Thoracic aorta (tissue), 2 donors: ENCODE results near the gene PCARE. TPM values are rescaled to one million over a fixed set of nuclear protein-coding genes. Genes with fewer than 3 reads are reported as not detected.

ENCODE experiments used
- ATAC-seq: fragments of 150-250 bp; one replicate; pipeline ENCODE4 v1.8.0; 2017; ENCODE audit warnings: low read depth; ENCODE audit not compliant: insufficient number of reproducible peaks, low FRiP score
- DNase-seq: peaks from one replicate; pipeline ENCODE4 v3.0.0-alpha.2; 2020; ENCODE audit warnings: low spot score
- H3K27ac ChIP-seq, 2 donors: fragments of 200-600 bp; sonication (generic); 1 replicate in 1 of 2; 2 replicates in 1 of 2; pipeline ENCODE4 v1.5.1; 2016; ENCODE audit warnings: mild to moderate bottlenecking in 2 of 2, moderate library complexity in 2 of 2
- H3K27me3 ChIP-seq: fragments of 200-600 bp; sonication (generic); replicated peaks from 2 replicates; pipeline ENCODE4 v1.6.0; 2016; ENCODE audit warnings: mild to moderate bottlenecking; ENCODE audit not compliant: insufficient read depth
- H3K36me3 ChIP-seq: fragments of 200-600 bp; sonication (generic); one replicate; pipeline ENCODE4 v1.5.1; 2016
- H3K4me1 ChIP-seq, 2 donors: fragments of 200-600 bp; sonication (generic); 1 replicate in 1 of 2; 2 replicates in 1 of 2; pipeline versions ENCODE4 v1.5.1 to v1.6.0; 2016; ENCODE audit warnings: low read depth in 2 of 2, mild to moderate bottlenecking in 1 of 2; ENCODE audit not compliant: control insufficient read depth in 1 of 2
- H3K4me3 ChIP-seq: fragments of 200-600 bp; sonication (generic); 2 replicates; pipeline ENCODE4 v1.5.1; 2016; ENCODE audit warnings: mild to moderate bottlenecking
- H3K9me3 ChIP-seq: fragments of 200-600 bp; sonication (generic); 2 replicates; pipeline ENCODE4 v1.5.1; 2016
- total RNA-seq, 2 donors: library from RNA; depleted of rRNA; stranded (reverse); fragments of >200 nt; gene quantifications; one replicate each; pipeline versions ENCODE4 v1.1.0 to v1.2.3, GENCODE V29; 2016
- TF ChIP-seq, protein P1 (sequence below): fragments of 200-600 bp; sonication (generic); IDR thresholded peaks from one replicate; pipeline ENCODE4 v1.5.1; 2019; ENCODE audit warnings: antibody characterized with exemption

PCARE gene
- total RNA-seq, 2 donors from 2014 or later: not detected

- ATAC-seq: no peak
- Histone ChIP-seq H3K4me3 (no peak overlapping the region), H3K27ac (no peak overlapping the region), H3K9me3 (peaks cover 13% of the 10 kb centered on the region), H3K27me3 (no peaks in the 10 kb centered on the region), H3K4me1 (no peaks in the 10 kb centered on the region), H3K36me3 (no peaks in the 10 kb centered on the region)
- TF ChIP-seq, protein P1, sequence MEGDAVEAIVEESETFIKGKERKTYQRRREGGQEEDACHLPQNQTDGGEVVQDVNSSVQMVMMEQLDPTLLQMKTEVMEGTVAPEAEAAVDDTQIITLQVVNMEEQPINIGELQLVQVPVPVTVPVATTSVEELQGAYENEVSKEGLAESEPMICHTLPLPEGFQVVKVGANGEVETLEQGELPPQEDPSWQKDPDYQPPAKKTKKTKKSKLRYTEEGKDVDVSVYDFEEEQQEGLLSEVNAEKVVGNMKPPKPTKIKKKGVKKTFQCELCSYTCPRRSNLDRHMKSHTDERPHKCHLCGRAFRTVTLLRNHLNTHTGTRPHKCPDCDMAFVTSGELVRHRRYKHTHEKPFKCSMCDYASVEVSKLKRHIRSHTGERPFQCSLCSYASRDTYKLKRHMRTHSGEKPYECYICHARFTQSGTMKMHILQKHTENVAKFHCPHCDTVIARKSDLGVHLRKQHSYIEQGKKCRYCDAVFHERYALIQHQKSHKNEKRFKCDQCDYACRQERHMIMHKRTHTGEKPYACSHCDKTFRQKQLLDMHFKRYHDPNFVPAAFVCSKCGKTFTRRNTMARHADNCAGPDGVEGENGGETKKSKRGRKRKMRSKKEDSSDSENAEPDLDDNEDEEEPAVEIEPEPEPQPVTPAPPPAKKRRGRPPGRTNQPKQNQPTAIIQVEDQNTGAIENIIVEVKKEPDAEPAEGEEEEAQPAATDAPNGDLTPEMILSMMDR: no peak
- DNase-seq: no peak
Observed at GRCh38 chr2:29079887-29080286, 5.6 kb upstream of the PCARE start.

DNA sequence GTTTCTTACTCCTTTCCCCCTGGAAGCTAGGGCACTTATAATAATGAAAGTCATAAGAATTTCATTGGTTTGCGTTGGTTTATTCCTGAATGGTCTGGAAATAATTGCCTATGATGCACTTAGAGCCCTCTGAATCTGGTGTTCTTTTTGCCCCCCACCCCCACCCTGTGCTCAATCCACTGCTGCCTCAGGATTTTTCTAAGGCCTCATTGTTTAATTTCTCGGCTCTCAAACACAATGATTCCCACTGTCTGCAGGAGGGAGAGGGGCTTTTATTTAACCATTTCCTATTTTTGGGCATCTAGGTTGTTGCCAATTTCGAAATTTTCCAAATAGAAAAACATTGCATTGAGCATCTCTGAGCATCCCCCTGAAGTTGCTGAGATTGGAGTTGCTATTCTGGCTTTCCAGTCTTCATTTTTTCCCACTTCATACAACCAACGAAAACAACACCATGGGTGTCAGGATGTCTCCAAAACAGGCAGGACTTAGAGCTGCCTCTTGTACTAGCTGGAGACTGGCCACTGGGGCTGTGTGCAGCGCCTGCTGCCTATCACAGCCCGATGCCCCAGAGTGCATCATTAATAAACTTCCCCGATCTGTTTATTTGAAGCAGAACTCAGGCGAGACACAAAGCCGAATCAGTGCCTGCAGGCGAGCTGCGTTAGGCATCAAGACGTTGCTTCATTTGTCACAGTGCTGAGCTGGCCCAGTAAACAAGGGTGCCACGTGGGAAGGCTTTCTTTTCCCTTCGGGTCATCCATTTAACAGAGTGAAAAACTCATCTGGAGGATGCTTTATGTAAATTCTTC is 1.8 kb upstream of the PCARE start:
- TF ChIP-seq, protein P1: no peak
- Histone ChIP-seq H3K4me1 (no peaks in the 10 kb centered on the region), H3K27me3 (no peaks in the 10 kb centered on the region), H3K36me3 (no peaks in the 10 kb centered on the region), H3K4me3 (no peak overlapping the region), H3K9me3 (peaks cover 13% of the 10 kb centered on the region), H3K27ac (no peak overlapping the region)
- DNase-seq (no peak), ATAC-seq (no peak)

DNA sequence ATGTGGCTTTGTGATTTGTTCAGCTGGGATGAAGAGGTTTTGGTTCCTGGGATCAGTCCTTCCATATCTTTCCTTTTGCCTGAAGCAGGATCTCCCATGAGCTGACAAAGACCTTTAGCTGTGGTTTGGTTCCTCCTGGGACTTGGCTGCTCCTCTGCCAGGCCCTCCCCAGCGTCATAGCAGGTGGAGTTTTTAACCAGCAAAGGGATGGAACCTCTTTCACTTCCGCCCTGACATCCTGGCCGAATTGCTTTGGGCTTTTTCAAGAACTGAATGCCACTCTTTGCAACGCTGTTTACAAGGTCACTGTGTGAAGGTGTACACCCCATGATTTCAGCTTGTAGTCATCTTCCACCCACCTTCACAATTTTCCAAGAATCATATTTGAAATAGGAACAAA is 390 bp downstream of the PCARE start:
- Histone ChIP-seq H3K4me3 (no peak overlapping the region), H3K36me3 (no peaks in the 10 kb centered on the region), H3K27ac (no peak overlapping the region), H3K27me3 (no peaks in the 10 kb centered on the region), H3K9me3 (no peaks in the 10 kb centered on the region), H3K4me1 (no peaks in the 10 kb centered on the region)
- ATAC-seq: no peak
- no peak for DNase-seq
- TF ChIP-seq, protein P1: no peak

DNA sequence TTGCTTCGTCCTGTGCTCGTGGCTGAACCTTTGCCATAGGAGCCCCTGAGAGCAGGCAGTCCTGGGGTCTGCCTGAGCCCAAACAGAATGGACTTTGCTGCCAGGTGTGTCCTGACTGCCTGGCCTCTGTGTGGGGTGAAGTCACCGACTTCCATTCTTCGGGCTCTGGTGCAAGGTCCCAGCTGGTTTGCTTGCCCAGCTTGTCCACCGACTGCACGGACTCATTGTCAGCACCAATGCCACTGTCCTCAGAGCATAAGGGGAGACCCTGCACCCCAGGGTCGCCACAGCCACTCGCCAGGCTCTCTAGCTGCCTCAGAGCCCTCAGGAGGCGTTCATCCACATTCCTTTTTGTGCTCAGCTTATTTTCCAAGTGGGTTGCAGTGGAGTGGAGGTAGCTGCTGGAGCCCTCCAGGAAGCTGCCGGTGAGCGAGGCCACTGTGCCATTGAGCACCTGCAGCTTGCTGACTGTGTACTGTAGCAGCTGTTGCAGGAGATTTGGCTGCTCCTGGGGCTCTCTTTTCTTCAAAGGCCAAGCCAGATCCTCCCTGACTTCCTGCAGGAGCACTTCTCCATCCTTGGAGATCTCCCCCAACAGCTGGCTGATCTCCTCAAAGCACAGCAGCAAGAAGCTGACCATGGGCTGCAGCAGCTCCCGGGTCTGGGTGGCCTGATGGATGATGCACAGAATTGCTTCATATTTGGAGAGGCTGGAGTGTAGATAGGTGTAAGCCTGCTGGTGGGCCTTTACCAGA is 1.2 kb downstream of the PCARE start:
- H3K27me3 ChIP-seq: no peaks in the 10 kb centered on the region
- no peak overlapping the region for H3K4me3 ChIP-seq
- no peaks in the 10 kb centered on the region for H3K4me1 ChIP-seq
- H3K27ac ChIP-seq: no peak overlapping the region
- ATAC-seq (no peak), DNase-seq (no peak)
- TF ChIP-seq, protein P1: no peak
- no peaks in the 10 kb centered on the region for H3K36me3 ChIP-seq
- no peaks in the 10 kb centered on the region for H3K9me3 ChIP-seq

- no peak overlapping the region for H3K27ac ChIP-seq
Observed at GRCh38 chr2:29072251-29072650, 2.1 kb downstream of the PCARE start.

More at GRCh38 chr2:29072251-29072650, 2.1 kb downstream of the PCARE start:
- ATAC-seq: no peak
- DNase-seq: no peak
- H3K36me3 ChIP-seq: no peaks in the 10 kb centered on the region
- no peaks in the 10 kb centered on the region for H3K9me3 ChIP-seq
- no peaks in the 10 kb centered on the region for H3K27me3 ChIP-seq
- TF ChIP-seq, protein P1: no peak
- H3K4me3 ChIP-seq: no peak overlapping the region
- no peaks in the 10 kb centered on the region for H3K4me1 ChIP-seq
